Measurements from ENCODE around the gene SLC8A2.

SLC8A2 gene

GRCh38 chr19:47503826-47504150 lies 32.1 kb upstream of the SLC8A2 start:
- no peak for DNase-seq

DNA sequence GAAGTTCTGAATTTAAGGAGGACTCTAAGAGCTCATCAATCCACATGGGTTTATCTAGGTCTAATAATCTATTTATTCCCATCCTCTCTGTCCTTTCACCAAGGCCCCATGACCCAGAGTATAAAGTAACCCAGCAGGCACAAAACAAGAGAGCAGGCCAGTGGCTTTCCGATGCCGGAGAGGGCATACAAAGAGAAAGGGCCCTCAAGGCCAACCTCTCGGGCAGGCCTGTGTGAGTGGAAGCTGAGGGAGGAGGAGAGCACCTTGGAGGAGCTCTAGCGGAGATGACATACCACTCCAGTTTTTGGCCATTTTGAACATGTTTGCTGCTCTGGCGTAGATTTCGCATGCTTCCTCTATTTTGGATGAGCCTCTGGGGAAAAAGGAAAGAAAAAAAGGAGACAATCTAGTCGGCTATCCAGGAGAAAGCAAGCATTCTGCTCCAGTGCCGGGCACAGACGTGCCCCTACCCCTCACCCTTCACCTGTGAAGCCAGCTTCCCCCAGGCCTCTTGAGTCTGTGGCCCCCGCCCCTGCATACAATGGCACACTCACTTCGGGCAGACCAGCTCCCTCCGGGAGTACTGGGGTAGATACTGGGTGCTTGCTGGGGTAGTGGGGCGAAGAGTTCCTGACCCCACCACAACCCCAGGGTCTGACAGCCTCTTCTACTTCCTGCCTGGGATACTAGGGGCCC lies 31.6 kb upstream of the SLC8A2 start:
- DNase-seq = no peak

DNA sequence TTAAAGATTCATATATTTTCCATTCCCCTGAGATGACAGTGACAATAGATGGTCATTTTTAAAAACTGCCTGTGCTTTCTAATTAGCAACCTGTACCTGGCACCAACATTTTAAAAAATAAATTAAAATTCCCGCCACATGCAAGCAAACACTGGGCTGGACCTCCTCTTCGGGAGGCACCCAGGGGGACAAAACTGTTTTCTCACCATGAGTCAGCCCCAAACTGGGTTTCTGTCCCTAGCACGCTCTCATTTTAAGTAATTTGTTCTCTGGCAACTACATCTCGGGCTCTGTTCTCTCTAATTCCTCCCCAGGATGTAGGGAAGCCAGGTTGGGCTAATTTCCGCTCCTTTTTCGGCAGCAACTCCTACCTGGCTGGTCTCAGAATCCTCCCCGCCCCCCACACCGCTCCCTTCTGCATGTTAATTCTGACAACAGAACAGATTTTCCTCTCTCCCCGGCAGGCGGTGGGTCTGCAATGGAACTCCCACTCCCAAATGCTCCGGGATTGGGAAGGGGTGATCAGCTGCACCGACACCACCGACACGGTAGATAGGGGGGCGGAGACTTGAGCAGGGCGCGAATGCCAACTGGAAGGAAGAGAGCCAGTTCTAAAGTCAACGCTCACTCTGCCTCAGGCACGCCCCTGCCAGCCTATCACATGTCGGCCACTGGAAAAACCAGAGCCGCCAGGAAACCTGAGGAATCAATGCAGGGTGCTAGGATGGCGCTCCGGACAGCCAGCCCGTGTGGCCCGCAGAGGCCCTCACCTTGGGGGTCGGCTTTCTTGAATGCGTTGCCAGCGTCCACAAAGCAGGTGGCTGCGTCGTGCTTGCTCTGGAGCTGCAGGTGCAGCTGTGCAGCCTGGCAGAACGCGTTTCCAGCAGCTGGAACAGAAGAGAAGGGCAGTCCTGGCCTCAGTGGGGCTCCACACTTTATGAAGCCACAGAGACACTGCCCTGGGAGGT lies 28.5 kb upstream of the SLC8A2 start:
- DNase-seq = no peak

DNA sequence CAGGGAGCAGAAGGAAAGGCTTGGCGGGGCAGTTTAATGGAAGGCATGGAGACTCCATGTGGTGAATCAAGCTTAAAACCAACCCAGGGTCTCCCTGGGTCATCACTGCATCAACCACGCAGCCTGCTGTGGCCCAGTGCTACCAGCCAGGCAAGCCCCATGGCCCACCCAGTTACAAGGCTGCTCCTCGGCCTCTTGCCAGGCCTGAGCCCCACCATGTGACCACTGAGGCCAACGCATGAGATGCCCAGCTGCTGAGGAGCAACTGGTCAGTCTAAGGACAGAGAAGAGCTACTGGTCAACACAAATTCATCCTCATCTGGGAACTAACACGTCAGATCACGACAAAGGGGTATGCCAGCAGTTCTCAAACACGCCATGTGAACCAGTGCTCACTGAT lies 27.7 kb upstream of the SLC8A2 start:
- no peak for DNase-seq

DNA sequence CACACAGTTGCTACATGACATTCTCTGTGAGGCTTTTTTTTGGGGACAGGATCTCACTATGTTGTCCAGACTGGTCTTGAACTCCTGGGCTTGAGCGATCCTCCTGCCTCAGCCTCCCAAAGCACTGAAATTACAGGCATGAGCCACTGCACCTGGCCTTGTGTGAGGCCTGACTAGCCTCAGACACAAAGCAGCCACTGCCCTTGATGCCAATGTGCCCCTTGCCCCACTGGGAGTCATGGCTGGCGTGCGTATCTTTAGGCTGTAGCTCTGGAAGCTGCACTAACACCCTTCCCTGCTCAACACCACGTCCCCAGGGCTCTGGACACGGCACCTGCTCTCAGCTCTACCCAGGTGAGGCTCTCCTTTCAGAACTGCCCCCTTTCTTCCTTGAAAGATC lies 26.9 kb upstream of the SLC8A2 start:
- no peak for DNase-seq

DNA sequence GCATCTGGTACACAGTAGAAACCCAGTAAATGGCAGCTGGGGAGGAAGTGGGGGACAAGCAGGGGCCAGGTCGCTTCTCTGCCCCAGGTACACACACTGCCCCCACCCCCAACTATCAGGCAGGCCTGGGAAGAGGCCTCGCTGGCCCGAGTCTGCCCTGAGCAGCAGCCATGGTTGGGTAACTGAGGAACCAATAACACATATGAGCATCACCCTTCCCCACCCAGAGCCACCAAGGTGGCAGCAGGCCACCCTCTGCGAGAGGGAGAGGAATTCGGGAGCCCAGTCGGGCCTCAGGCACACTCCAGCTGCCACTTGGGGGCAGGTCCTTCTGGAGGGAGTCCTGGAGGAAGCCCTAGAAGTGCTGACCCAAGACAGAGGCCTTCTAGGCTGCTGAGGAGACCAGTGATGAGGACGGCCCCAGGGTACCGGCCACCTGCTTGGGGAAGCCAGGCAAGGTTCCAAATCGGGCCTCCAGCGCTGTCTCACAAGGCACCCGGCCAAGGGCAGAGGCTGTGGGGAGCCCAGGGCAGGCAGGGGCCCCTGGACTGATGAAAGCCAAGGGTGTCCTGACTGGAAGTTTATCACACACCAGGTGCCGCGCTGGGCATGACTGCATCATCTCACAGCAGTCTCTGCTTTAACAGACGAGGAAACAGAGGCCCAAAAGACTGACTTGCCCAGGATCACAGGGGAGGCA lies 26.3 kb upstream of the SLC8A2 start:
- DNase-seq = no peak

DNA sequence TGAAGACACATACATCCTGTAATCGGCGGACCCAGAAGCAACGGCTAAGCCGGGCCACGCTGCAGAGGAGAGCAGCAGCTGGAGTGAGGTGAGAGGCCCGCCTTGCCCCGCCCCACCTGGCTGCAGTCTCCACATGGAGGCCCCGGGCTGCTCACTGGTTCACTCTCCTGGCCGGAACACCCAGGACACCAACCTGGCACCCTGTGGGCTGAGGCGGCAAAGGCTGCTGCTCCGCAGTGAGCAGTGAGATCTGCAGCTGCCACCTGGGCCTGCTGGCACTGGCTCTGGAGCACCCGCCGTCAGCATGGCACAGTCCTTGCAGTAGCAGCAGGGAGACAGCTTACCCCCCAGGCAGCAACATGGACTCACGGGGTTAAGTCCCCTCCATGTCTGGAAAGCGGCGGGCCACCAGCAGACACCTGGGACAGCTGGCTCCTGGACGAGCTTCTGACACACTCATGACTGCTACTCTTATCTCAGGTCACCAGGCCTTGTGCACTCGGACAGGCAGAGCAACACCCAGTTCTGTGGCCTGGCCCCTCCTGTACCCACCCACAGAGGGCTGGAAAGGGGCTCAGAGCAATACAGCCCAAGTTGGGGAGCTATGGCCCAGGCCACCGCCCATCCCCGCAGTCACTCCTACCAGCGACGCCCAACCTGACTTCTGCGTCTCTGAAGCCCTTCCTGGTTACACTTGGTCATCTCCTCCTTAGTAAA lies 25.5 kb upstream of the SLC8A2 start:
- DNase-seq = no peak

DNA sequence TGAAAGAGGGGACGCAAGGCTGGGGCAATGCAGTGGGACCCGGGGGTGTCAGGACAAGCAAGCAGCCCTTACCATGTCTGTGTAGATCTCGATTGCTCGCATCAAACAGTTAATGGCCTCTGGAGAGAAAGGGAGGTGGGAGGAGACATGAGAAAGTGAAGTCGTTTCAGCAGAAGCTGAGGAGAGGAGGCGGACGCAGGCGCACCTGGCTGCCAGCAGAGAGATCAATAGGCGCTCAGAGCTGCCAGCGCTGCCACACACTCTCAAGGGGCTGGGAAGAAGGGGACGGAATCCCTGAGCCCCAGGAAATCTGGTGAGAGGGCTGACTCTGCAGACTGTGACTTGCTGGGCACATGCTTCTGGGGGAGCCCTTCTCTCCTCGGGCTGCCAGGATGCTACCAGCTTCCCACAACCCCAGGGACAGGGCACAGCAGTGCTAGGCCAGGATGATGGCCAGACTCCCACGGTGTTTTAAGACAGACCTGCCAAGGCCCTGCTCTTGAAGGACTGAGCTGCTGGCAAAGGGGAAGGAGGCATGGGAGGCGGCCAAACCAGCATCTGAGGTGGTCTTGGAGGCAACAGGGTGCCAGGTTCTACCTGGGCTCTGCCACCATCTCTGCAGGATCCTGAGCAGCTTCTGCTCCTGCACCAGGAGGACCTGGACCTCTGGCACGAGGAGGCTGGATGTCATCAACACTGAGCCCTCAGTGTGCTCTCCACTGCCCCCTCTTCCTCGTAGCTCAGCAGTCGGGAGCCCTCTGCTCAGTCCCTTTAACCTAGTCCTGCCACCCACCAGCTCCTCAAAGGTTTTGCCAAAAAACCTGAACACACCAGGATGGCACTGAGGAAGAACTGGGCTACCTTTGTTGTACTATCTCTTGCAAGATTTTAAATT lies 24.0 kb upstream of the SLC8A2 start:
- DNase-seq = no peak

DNA sequence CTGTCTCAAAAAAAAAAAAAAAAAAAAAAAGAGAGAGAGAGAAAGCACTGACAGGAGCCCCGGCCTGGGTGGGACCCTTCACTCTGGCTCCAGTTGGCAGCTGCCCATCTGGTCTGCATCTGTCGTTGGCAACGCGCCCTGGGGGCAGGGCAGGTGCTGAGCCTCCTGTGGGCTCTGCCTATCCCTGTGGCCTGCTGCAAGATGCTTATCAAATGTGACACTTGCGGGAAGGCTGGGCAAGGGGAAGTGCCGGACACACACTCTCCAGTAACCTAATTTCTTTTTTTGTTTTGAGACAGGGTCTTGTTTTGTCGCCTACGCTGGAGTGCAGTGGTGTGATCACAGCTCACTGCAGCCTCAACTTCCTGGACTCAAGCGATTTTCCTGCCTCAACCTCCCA lies 23.0 kb upstream of the SLC8A2 start:
- no peak for DNase-seq

- no peak for DNase-seq
These were observed 22.5 kb upstream of the SLC8A2 start for GRCh38 chr19:47494211-47494547.

GRCh38 chr19:47493378-47494210 lies 21.9 kb upstream of the SLC8A2 start:
- no peak for DNase-seq

- no peak for DNase-seq
These were observed 21.1 kb upstream of the SLC8A2 start for GRCh38 chr19:47492571-47493377.

GRCh38 chr19:47492137-47492533 lies 20.4 kb upstream of the SLC8A2 start:
- no peak for DNase-seq

GRCh38 chr19:47491358-47492136 lies 19.9 kb upstream of the SLC8A2 start:
- no peak for DNase-seq

DNA sequence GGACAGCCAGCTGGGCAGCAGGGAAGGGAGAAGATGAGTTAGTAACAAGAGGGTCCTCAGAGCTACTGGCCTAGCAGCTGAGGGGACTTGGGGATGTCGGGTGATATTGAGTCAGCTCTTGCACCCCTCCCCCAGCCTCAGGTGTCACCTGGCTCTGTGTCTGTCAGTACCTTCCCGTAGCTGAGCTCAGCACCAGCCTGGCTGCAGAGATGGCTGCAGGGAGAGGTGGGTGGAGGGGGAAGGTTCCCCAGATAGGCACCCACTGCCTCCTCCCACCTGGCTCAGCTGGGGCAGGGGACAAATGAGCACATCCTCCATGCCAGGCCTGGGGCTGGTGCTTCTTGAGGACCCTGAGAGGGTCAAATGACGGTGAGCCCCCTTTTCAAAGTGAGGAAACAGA lies 19.2 kb upstream of the SLC8A2 start:
- DNase-seq = no peak

DNA sequence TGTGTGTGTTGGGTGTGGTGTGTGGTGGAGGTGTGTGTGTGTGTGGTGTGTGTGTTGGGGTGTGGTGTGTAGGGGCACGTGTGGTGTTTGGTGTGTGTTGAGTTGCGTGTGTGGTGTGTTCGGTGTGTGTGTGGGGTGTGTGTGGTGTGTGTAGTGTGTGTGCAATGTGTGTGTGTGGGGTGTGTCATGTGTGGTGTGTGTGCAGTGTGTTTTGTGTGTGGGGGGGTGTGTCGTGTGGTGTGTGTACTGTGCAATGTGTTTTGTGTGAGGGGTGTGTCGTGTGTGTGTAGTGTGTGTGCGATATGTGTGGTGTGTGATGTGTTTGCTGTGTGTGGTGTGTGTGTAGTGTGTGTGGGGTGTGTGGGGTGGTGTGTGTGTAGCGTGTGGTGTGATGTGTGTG lies 18.3 kb upstream of the SLC8A2 start:
- DNase-seq = no peak

DNA sequence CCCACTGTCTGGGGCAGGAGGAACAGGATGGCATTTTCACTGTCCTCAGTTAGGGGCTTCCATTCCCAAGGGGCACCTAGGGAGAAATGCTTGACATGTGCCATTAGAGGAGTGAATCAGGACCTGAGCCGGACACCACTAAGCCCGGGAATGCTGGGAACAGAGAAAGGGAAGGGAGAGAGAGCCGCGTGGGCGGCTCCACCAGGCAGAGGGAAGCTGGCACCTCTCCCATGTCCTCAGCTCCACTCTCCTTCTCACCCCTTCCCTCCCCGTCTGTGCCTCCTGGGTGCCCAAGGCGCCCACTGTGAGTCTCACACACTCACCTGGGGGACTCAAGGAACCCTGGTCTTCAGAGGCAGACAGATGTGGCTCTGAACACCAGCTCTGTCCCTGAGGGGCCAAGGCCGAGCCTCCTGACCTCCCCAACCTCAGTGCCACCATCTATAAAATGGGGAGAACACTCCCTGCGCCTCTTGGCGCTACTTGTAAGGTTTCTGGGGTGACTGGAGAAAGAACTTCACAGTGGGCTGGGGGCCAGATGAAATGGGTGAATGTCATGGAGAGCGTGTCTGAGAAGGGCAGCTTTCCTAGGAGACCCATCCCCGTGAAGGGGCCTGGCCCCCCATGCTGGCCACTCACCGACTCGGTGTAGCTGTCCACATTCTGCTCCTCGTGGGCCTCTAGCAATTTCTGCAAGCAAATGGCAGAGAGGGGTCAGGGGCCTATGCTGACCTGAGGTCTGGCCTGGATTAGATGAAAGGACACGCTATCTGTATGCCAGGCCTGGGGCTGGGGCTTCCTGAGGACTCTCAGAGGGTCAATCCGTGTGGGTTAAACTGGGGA lies 17.6 kb upstream of the SLC8A2 start:
- DNase-seq = no peak
